ENCODE results near the gene B3GALNT2. TPM values are rescaled to one million over a fixed set of nuclear protein-coding genes. Genes with fewer than 3 reads are reported as not detected.
"Not testable (repeated sequence)": the region's sequence is repeated elsewhere in the genome, so short reads cannot be mapped to it uniquely, and the experiment has no call there.

Gene B3GALNT2
- total and polyA plus RNA-seq, 2 of the 8 experiments (the other 6 are each of a cell fraction or from before 2014, with no cell fraction given) = 15.4 to 39.4 TPM

GRCh38 chr1:235542845-235543244 lies 38.6 kb upstream of the B3GALNT2 start:
- H3K23me2 ChIP-seq (ENCODE audit: low read depth, low read length); H2BK12ac ChIP-seq (ENCODE audit: low read depth, low read length); H3K18ac ChIP-seq (ENCODE audit: extremely low read depth, low read length); H3K4me1 ChIP-seq (replicated peaks in 1 of 4; ENCODE audit: control insufficient read depth in 3 of 4, insufficient read depth in 4 of 4, low read length in 3 of 4); H2AK5ac ChIP-seq (ENCODE audit: low read depth, low read length); H2BK15ac ChIP-seq (ENCODE audit: low read length); H3K9me3 ChIP-seq (ENCODE audit: insufficient read depth in 2 of 2, low read depth in 1 of 2, low read length in 1 of 2); DNase-seq (ENCODE audit: low read depth in 1 of 2, low spot score in 2 of 2); H3K23ac ChIP-seq (ENCODE audit: insufficient read length); H2AFZ ChIP-seq (ENCODE audit: low read length); H3K4ac ChIP-seq (replicated peaks; ENCODE audit: insufficient read length, low read depth, low read length); H2BK20ac ChIP-seq (ENCODE audit: low read length); H3K9ac ChIP-seq (replicated peaks in 1 of 4; ENCODE audit: extremely low read depth in 1 of 4, low read depth in 3 of 4, low read length in 3 of 4); H3K4me3 ChIP-seq (ENCODE audit: extremely low read depth in 1 of 4, insufficient read depth in 2 of 4, low read depth in 3 of 4, low read length in 4 of 4); H2BK120ac ChIP-seq (replicated peaks; ENCODE audit: low read depth, low read length); H3K4me2 ChIP-seq (ENCODE audit: insufficient read depth in 1 of 2, low read depth in 2 of 2, low read length in 2 of 2); H3K36me3 ChIP-seq (ENCODE audit: control insufficient read depth in 2 of 4, insufficient read depth in 4 of 4, low read length in 3 of 4); H3K14ac ChIP-seq (ENCODE audit: insufficient read length); H3K56ac ChIP-seq (replicated peaks; ENCODE audit: insufficient read length, low read depth, low read length); H3K79me1 ChIP-seq (ENCODE audit: low read depth, low read length); H3K79me2 ChIP-seq (ENCODE audit: control insufficient read depth in 1 of 2, insufficient read depth in 2 of 2, low read length in 2 of 2); H4K20me1 ChIP-seq (replicated peaks in 1 of 2; ENCODE audit: control insufficient read depth in 1 of 2, insufficient read depth in 2 of 2, low read length in 2 of 2); H4K8ac ChIP-seq (ENCODE audit: extremely low read depth, insufficient read depth, low read length); H3K27me3 ChIP-seq (replicated peaks in 1 of 4; ENCODE audit: control insufficient read depth in 3 of 4, extremely low read depth in 1 of 4, insufficient read depth in 3 of 4, low read length in 3 of 4); FAIRE-seq; H2BK5ac ChIP-seq (ENCODE audit: low read depth, low read length); H4K5ac ChIP-seq (ENCODE audit: insufficient read length, low read depth, low read length); POLR2A ChIA-PET (ENCODE audit: partially characterized antibody); H4K91ac ChIP-seq (replicated peaks; ENCODE audit: insufficient read length, low read length); H3K27ac ChIP-seq (ENCODE audit: low read depth, low read length): not testable (repeated sequence)
- WGBS, 2 experiments (ENCODE audit: extremely low coverage in 1 of 2, insufficient coverage in 1 of 2, insufficient read length in 1 of 2, insufficient replicate concordance in 2 of 2, low coverage in 1 of 2, low lambda C conversion rate in 2 of 2, missing lambda C conversion rate in 1 of 2) = 70% methylated on average over 7 of the region's 7 CpGs; no CpG with 5 or more reads in 1 of the 2 experiments
- CTCF ChIA-PET (ENCODE audit: partially characterized antibody) = interaction anchor here (0.9 to 1.0 kb wide), 2 partner anchors 29 to 431 kb away, joined by 3 read pairs; no protein-coding TSS in a partner anchor

Measured in H1 (cell line).